Measurements from ENCODE around the gene CDH4. TPM values are rescaled to one million over a fixed set of nuclear protein-coding genes. Genes with fewer than 3 reads are reported as not detected.

The CDH4 gene
- total and polyA plus RNA-seq, 11 donors = 0.04 to 0.54 (median 0.08) TPM; not detected in 1

GRCh38 chr20:61625246-61625645 is 373.2 kb downstream of the CDH4 start:
- intact Hi-C loops (cut with DNase I) = no loop called here
- H3K9me3 ChIP-seq = no peaks in the 10 kb centered on the region
- no peaks in the 10 kb centered on the region for H3K36me3 ChIP-seq
- TF ChIP-seq POLR2A (IDR thresholded peaks at IDR 0.05) = no peak
- H3K27me3 ChIP-seq = peaks cover 0 to 15% (median 0%) of the 10 kb centered on the region in 9 donors
- no peak overlapping the region for H3K27ac ChIP-seq
- 79 to 87% (median 85%) methylated on average over 8 of the region's 8 CpGs for WGBS, 4 donors
- peaks cover 0 to 12% (median 0%) of the 10 kb centered on the region in 12 donors for H3K4me1 ChIP-seq
- no peak for DNase-seq
- no peak overlapping the region for H3K4me3 ChIP-seq
- no peak for ATAC-seq

GRCh38 chr20:61626412-61626811 is 374.4 kb downstream of the CDH4 start:
- Histone ChIP-seq H3K9me3 (no peaks in the 10 kb centered on the region), H3K4me1 (peaks cover 0 to 12% (median 0%) of the 10 kb centered on the region in 12 donors), H3K27me3 (peaks cover 0 to 15% (median 0%) of the 10 kb centered on the region in 9 donors), H3K4me3 (no peak overlapping the region), H3K36me3 (no peaks in the 10 kb centered on the region), H3K27ac (no peak overlapping the region)
- intact Hi-C loops (cut with DNase I) = no loop called here
- ATAC-seq = no peak
- 77 to 83% (median 81%) methylated on average over 9 to 12 of the region's 12 CpGs for WGBS, 4 donors
- TF ChIP-seq POLR2A (IDR thresholded peaks at IDR 0.05) (no peak), CTCF (IDR thresholded peaks at IDR 0.05) (no peak)
- DNase-seq = peak in 1 of 5 donors; percentile 48

DNA sequence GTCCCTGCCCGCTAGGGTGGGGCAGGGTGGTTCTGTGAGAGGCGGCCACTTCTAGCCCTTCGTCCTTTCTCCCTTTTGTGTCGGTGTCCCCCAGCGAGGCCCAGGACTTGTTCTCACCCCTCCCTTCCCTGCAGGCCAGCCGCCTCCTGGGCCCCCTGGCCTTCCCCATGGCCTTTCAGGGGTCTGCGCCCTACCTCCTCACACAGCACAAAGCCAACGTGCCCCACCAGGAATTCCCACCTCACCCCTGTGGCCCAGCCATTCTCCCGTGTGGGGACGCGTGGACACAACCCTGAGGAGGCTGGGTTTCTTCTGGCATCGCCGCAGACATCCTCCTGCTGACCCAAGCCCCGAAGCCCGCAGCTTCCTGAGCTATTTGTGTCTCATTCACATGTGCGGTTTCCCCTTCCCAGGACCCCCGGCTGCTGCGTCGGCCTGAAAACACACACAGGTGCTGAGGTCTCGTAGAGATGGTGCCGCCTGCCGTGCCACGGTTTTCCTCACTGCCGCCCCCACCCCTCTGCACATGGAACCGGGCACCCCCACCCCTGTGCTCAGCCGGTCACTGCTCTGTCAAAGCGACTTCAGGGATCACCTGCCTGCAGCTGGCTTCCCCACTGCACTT is 375.8 kb downstream of the CDH4 start:
- TF ChIP-seq CTCF (IDR thresholded peaks at IDR 0.05) (no peak), POLR2A (IDR thresholded peaks at IDR 0.05) (no peak)
- DNase-seq = peak in 1 of 5 donors; percentile 36
- no peaks in the 10 kb centered on the region for H3K36me3 ChIP-seq
- no peak overlapping the region for H3K4me3 ChIP-seq
- peaks cover 0 to 12% (median 0%) of the 10 kb centered on the region in 12 donors for H3K4me1 ChIP-seq
- no peak overlapping the region for H3K27ac ChIP-seq
- no peak for ATAC-seq
- H3K27me3 ChIP-seq = peaks cover 0 to 15% (median 0%) of the 10 kb centered on the region in 9 donors
- H3K9me3 ChIP-seq = no peaks in the 10 kb centered on the region
- 78 to 84% (median 81%) methylated on average over 23 to 27 of the region's 27 CpGs for WGBS, 4 donors
- intact Hi-C loops (cut with DNase I) = no loop called here

DNA sequence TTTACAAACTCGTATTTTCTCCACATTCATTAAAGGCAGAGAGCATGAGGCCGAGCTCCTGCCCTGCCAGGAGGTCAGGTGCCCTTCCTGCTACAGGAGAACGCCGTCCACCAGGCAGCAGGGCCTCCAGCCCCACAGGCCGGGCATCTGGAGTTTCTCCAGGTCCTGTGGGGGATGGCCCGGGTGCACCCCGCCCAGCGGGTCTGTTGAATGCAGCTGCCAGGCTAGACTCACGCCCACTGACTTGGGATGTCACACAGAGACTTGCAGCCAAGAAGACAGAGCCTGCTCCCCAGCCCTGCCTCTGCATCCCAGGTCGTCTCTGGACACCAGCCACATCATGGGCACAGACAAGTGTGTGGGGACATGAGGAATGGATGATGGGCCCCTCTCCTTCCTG is 376.4 kb downstream of the CDH4 start:
- Histone ChIP-seq H3K4me3 (no peak overlapping the region), H3K36me3 (no peaks in the 10 kb centered on the region), H3K9me3 (no peaks in the 10 kb centered on the region), H3K27ac (no peak overlapping the region), H3K4me1 (peaks cover 0 to 12% (median 0%) of the 10 kb centered on the region in 12 donors), H3K27me3 (peaks cover 0 to 17% (median 0%) of the 10 kb centered on the region in 9 donors)
- WGBS, 4 donors = 33 to 65% (median 55%) methylated on average over 9 to 10 of the region's 10 CpGs
- peak in 1 of 5 donors; percentile 53 for DNase-seq
- no peak for ATAC-seq
- TF ChIP-seq POLR2A (IDR thresholded peaks at IDR 0.05) (no peak), CTCF (IDR thresholded peaks at IDR 0.05) (no peak)
- intact Hi-C loops (cut with DNase I) = no loop called here
